Astrocyte of the hippocampus (primary cell): Measurements from ENCODE around the gene C6orf132.

Experiments
- DNase-seq: peaks from one replicate; pipeline ENCODE4 v3.0.0; 2011; ENCODE audit warnings: low read depth, low spot score

Gene C6orf132

DNA sequence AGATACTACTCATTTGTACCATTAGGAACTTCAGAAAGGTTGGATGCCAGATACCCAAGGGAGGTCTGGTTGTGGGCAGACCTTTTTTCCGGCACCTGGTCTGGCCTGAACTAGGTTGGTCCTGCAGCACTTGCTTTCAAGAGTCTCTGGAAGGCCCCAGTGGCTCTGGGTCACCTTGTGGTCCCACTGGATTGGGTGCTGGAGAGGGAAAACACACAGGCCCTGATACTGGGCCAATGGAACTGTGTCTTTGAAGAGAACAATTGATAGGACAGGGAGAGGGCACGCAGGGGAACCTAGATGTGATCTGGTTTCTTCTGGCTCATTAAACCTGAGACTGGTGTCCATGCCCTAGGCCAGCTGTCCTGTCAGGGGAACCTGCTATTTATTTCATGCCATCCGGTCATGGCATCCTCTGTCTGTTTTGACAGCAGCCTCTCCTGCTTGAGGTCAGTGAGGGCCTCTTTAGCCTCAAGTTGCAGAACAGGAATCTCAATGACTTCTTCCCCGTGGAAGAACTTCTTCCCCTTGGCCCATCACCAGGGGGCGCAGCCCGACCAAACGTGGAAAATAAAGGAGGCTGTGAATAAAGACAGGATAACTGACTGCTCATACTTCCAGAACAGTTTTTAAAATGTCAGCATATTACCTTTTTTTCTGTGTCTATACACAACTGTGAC is 67.1 kb downstream of the C6orf132 start:
- DNase-seq = peak; percentile 81

DNA sequence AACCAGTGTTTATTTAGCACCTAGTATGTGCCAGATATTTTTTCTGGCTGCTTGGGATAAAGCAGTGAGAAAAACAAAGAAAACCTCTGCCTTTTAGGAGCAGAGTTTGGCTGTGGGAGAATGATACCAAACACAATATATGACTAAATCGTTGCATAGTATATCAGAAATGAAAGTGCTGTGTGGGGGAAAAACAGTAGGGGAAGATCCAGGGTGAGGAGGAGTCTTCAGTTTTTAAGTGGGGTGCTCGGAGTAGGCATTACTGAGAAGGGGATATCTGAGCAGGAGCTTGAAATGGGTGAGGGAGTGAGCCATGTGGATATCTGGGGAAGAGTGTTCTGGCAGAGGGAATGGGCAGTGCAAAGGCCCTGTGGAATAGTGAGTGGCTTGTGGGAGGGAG is 69.1 kb downstream of the C6orf132 start:
- DNase-seq = no peak

DNA sequence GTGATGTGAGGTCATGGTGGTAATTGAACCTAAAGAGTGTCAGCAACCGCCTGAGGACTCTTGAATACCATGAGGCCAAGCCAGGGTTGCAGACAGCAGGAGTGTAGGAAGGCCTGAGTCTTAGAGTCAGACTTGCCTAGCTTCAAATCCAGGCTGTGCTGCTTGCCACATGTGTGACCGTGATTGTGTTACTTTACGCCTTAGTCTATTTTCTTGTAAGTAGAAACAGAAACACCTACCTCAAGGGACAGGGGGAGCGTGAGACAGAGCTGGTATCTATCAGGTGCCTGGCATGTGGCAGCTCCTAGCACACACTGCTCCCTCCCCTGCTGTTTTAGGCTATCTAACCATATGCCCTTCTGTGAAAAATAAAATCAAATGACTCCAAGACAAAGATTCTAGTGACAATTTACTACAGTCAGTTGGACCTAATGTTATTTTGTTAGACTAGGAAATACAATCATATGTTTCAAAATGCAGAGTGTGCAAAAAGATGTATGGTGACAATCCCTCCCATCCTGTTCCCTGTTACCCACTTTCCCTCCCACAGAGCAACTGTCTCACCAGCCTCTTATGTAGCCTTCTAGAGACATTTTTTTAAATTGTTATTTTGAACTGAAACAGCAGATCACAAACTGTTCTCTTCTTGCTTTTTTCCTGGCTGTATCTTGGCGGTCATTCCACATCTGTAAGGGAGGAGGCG is 70.4 kb downstream of the C6orf132 start:
- DNase-seq = no peak

DNA sequence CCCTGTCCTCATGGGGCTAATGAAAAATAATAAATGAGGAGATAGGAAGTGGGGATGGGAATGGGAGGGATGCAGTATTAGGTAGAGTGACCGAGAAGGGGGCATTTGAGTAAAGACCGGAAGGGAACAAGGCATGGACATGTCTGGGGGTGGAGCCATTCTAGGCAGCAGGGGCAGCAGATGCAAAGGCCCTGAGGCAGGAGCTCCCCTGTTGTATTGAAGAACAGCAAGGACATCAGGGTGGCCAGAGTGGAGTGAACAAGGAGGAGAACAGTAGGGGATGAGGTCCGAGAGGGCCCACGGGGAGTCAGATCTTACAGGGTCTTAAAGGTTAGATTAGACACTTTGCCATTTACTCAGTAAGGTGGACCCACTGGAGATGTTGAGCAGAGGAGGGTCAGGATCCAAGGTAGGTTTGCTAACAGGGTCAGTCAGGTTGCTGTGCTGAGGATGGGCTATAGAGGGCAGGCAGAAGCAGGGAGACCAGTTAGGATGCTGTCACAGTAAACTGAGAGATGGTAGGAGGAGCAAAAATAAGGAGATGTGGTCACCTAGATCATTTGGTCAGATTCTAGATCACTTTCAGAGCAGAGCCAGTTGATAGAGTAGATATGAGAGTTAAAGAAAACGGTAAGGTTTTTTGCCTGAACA is 73.4 kb downstream of the C6orf132 start:
- no peak for DNase-seq

DNA sequence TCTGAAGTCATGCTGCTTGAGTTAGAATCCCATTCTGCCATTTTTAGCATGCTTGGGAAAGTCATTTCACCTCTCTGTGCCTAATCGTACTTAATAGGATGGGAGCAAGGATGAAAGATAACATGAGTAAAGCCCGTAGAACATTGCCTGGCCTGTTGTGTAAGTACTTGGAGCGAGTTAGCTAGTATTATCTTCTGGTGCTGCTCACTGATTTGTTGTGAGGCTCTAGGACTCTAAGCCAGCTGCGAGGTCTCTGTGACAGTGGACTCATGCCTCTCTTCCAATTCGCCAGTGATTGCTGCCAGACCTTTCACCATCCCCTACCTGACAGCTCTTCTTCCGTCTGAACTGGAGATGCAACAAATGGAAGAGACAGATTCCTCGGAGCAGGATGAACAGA is 74.2 kb downstream of the C6orf132 start:
- no peak for DNase-seq

DNA sequence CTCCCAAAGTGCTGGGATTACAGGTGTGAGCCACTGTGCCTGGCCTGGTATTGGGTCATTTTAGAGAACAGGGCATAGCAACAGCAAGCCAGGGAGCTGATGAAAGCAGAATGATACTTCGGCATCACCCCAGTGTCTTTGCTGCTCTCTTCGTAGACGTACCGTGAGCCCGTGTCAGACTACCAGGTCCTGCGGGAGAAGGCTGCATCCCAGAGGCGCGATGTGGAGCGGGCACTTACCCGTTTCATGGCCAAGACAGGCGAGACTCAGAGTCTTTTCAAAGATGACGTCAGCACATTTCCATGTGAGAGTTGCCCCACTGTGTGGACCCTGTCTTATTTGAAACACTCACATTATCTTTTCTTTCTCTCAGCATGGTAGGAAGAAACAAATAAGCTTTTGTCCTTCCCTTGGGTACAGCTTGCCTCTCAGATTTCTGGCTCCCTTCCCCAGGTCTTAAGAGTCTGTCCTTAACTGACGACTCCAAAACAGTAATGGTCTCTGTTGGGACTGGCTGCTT is 76.2 kb downstream of the C6orf132 start:
- DNase-seq = no peak

DNA sequence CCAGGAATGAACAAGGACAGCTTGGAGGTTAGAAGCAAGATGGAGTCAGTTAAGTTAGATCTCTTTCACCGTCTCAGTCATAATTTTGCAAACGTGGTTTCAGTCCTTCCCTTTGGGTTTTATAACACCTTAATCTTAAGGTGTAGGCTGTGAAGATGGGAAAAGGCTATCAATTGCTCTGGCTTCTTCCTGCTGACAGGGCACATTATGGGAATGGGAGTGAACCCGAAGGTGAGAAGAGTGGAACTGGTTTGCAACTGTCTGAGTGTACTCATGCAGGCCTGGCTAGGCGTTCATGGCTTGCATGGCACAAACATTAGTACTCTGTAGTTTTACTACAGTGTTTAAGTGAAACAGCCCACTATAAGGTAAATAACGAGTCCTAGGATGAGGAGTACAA is 82.7 kb downstream of the C6orf132 start:
- DNase-seq = no peak

DNA sequence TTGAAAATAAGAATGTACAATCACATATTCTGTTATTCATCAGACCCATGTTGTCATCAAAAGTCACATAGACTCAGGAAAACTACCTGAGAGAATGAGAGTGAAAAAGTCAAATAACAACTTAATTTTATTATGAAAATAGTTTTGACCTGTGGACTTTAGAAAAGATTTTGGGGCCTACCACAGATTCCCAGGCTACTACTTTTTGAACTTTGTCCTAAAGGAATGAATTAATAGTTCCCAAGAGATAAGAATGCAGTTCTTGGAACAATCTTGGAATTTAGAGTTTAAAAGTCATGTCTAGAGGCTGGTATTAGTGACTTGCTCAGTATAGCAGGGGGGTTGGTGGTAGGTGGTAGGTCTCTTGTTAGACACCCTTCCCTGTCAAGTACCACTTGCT is 88.8 kb downstream of the C6orf132 start:
- DNase-seq = no peak

DNA sequence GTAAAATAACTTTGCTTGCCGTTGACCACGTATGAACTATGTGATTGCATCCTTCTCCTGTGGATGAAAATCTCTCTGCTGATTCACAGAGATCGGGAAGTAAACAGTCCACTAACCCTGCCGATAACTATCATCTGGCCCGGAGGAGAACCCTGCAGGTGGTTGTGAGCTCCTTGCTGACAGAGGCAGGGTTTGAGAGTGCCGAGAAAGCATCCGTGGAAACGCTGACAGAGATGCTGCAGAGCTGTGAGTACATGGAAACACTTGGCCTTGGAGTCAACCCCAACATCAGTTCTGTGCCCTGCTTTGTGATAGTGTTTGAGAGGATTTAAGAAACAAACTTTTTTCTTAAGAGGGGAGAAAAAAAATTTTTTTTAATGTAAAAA is 91.2 kb downstream of the C6orf132 start:
- no peak for DNase-seq
